IMR-90 (cell line): ENCODE measurements around the gene COA4. TPM values are rescaled to one million over a fixed set of nuclear protein-coding genes. Genes with fewer than 3 reads are reported as not detected.

Source experiments
- ATAC-seq: fragments of 200-7000 bp; cut with Tn5 transposase; 2 replicates; pipeline ENCODE4 v1.9.1; 2020; ENCODE audit warnings: low read depth, mild to moderate bottlenecking, moderate library complexity
- BruUV-seq: library from RNA; stranded (reverse); fragments of 400-500 nt; replicated peaks from 2 replicates; lab custom pipeline; 2021; lab: Mats Ljungman, UMichigan
- CTCF ChIA-PET: fragments of 300-600 bp; formaldehyde crosslinking; extraction: SDS; loops from one replicate; lab custom pipeline; 2021; ENCODE audit warnings: antibody characterized with exemption; lab: Yijun Ruan, JAX
- POLR2A ChIA-PET: fragments of 300-600 bp; sonication (Branson Sonifier 250); formaldehyde crosslinking; loops from one replicate; lab custom pipeline; 2022; ENCODE audit warnings: antibody characterized with exemption; ENCODE audit not compliant: unreplicated experiment; lab: Charles Lee
- DNase-seq: peaks from one replicate; pipeline ENCODE4 v3.0.0; 2013
- H2AFZ ChIP-seq: replicated peaks from 2 replicates; pipeline ENCODE3; 2013; ENCODE audit warnings: low read length, mild to moderate bottlenecking; ENCODE audit not compliant: poor library complexity
- H2AK5ac ChIP-seq: 2 replicates; pipeline ENCODE4 v1.6.1; 2013; ENCODE audit warnings: low read depth, low read length, inconsistent platforms
- H2AK9ac ChIP-seq: replicated peaks from 2 replicates; pipeline ENCODE3; 2013; ENCODE audit warnings: mild to moderate bottlenecking, low read depth, low read length, moderate library complexity; ENCODE audit not compliant: poor library complexity
- H2BK120ac ChIP-seq: 2 replicates; pipeline ENCODE4 v1.6.1; 2013; ENCODE audit warnings: low read depth, low read length, inconsistent platforms
- H2BK15ac ChIP-seq: 3 replicates; pipeline ENCODE4 v1.6.1; 2013; ENCODE audit warnings: low read depth, low read length, inconsistent platforms
- H2BK20ac ChIP-seq: 2 replicates; pipeline ENCODE4 v1.6.1; 2013; ENCODE audit warnings: low read depth, mild to moderate bottlenecking, inconsistent platforms, low read length, moderate library complexity
- H2BK5ac ChIP-seq: 2 replicates; pipeline ENCODE4 v1.6.1; 2013; ENCODE audit warnings: mild to moderate bottlenecking, low read depth, low read length, inconsistent platforms; ENCODE audit not compliant: poor library complexity, severe bottlenecking
- H3K14ac ChIP-seq: replicated peaks from 2 replicates; pipeline ENCODE4 v1.6.1; 2013; ENCODE audit warnings: low read depth, low read length, inconsistent platforms
- H3K18ac ChIP-seq: 2 replicates; pipeline ENCODE4 v1.6.1; 2013; ENCODE audit warnings: low read depth, low read length, control low read depth
- H3K23ac ChIP-seq: 2 replicates; pipeline ENCODE4 v1.6.1; 2013; ENCODE audit warnings: low read depth, low read length, inconsistent platforms
- H3K27ac ChIP-seq: 2 replicates; pipeline ENCODE4 v1.5.1; 2013; ENCODE audit warnings: mild to moderate bottlenecking, control low read depth, low read length; ENCODE audit not compliant: insufficient read depth
- H3K27me3 ChIP-seq: 2 replicates; pipeline ENCODE4 v1.6.1; 2013; ENCODE audit warnings: low read length; ENCODE audit not compliant: control insufficient read depth, insufficient read depth
- H3K36me3 ChIP-seq: 2 replicates; pipeline ENCODE4 v1.6.1; 2013; ENCODE audit warnings: low read length, mixed read lengths; ENCODE audit not compliant: control insufficient read depth, insufficient read depth
- H3K4ac ChIP-seq: 2 replicates; pipeline ENCODE4 v1.6.1; 2013; ENCODE audit warnings: low read depth, low read length, inconsistent platforms
- H3K4me1 ChIP-seq: 2 replicates; pipeline ENCODE4 v1.6.1; 2013; ENCODE audit warnings: low read length, mixed read lengths; ENCODE audit not compliant: control insufficient read depth, insufficient read depth
- H3K4me2 ChIP-seq: 2 replicates; pipeline ENCODE4 v1.6.1; 2013; ENCODE audit warnings: low read depth, mild to moderate bottlenecking, control low read depth, low read length, moderate library complexity
- H3K4me3 ChIP-seq: 2 replicates; pipeline ENCODE4 v1.5.1; 2013; ENCODE audit warnings: low read depth, mild to moderate bottlenecking, control low read depth, low read length, moderate library complexity; ENCODE audit not compliant: insufficient read depth
- H3K56ac ChIP-seq: 2 replicates; pipeline ENCODE4 v1.6.1; 2013; ENCODE audit warnings: low read length, inconsistent platforms; ENCODE audit not compliant: insufficient read depth; ENCODE audit errors: extremely low read depth
- H3K79me1 ChIP-seq, 2 experiments: 2 replicates each; pipeline ENCODE4 v1.6.1; 2013; ENCODE audit warnings: low read length in 2 of 2, inconsistent platforms in 1 of 2, low read depth in 1 of 2
- H3K9ac ChIP-seq: 2 replicates; pipeline ENCODE4 v1.6.1; 2013; ENCODE audit warnings: low read depth, low read length, control low read depth
- H3K9me1 ChIP-seq: 2 replicates; pipeline ENCODE4 v1.6.1; 2013; ENCODE audit warnings: low read length, inconsistent platforms; ENCODE audit not compliant: insufficient read depth
- H3K9me3 ChIP-seq: 2 replicates; pipeline ENCODE4 v1.6.1; 2013; ENCODE audit warnings: low read length; ENCODE audit not compliant: control insufficient read depth, insufficient read depth
- H4K20me1 ChIP-seq: 2 replicates; pipeline ENCODE4 v1.6.1; 2013; ENCODE audit warnings: low read length, inconsistent platforms; ENCODE audit not compliant: insufficient read depth
- H4K5ac ChIP-seq: 2 replicates; pipeline ENCODE4 v1.6.1; 2013; ENCODE audit warnings: mild to moderate bottlenecking, low read depth, low read length, control low read depth
- H4K8ac ChIP-seq, 2 experiments: 2 replicates each; pipeline ENCODE4 v1.6.1; 2013; ENCODE audit warnings: low read depth in 2 of 2, low read length in 2 of 2, control low read depth in 1 of 2, inconsistent platforms in 1 of 2
- H4K91ac ChIP-seq: 2 replicates; pipeline ENCODE4 v1.6.1; 2013; ENCODE audit warnings: low read depth, low read length, inconsistent platforms; ENCODE audit not compliant: insufficient read depth
- BHLHE40 ChIP-seq: fragments of 150-350 bp; IDR thresholded peaks from 2 replicates; pipeline ENCODE4 v1.6.1; 2016; ENCODE audit warnings: mild to moderate bottlenecking, low read depth, low read length
- CEBPB ChIP-seq: IDR thresholded peaks from 2 replicates; pipeline ENCODE4 v1.6.1; 2012; ENCODE audit warnings: low read depth, low read length, improper control_type of control experiment
- CHD1 ChIP-seq: IDR thresholded peaks from 2 replicates; pipeline ENCODE4 v1.6.1; 2012; ENCODE audit warnings: low read depth, low read length, improper control_type of control experiment
- FOS ChIP-seq: fragments of 150-350 bp; IDR thresholded peaks from 2 replicates; pipeline ENCODE4 v1.6.1; 2016; ENCODE audit warnings: low read depth, low read length
- MAFK ChIP-seq: IDR thresholded peaks from 2 replicates; pipeline ENCODE4 v1.6.1; 2012; ENCODE audit warnings: low read depth, low read length, improper control_type of control experiment
- MAZ ChIP-seq: IDR thresholded peaks from 2 replicates; pipeline ENCODE4 v1.6.1; 2012; ENCODE audit warnings: low read depth, mild to moderate bottlenecking, low read length, improper control_type of control experiment, moderate library complexity, borderline replicate concordance
- MXI1 ChIP-seq: IDR thresholded peaks from 2 replicates; pipeline ENCODE4 v1.6.1; 2012; ENCODE audit warnings: low read depth, mild to moderate bottlenecking, low read length, moderate library complexity, borderline replicate concordance
- NFE2L2 ChIP-seq: fragments of 150-350 bp; IDR thresholded peaks from 2 replicates; pipeline ENCODE4 v1.6.1; 2016; ENCODE audit warnings: low read depth, mild to moderate bottlenecking, low read length
- POLR2A ChIP-seq: IDR thresholded peaks from 2 replicates; pipeline ENCODE4 v1.6.1; 2012; ENCODE audit warnings: mild to moderate bottlenecking, low read depth, low read length
- RAD21 ChIP-seq: IDR thresholded peaks from 2 replicates; pipeline ENCODE4 v1.6.1; 2012; ENCODE audit warnings: low read length, improper control_type of control experiment
- RCOR1 ChIP-seq: IDR thresholded peaks from 2 replicates; pipeline ENCODE4 v1.6.1; 2012; ENCODE audit warnings: mild to moderate bottlenecking, low read length, improper control_type of control experiment; ENCODE audit not compliant: insufficient replicate concordance
- RFX5 ChIP-seq: IDR thresholded peaks from 2 replicates; pipeline ENCODE4 v1.8.0; 2012; ENCODE audit warnings: low read depth, mild to moderate bottlenecking, low read length, moderate library complexity
- SMC3 ChIP-seq: fragments of 150-350 bp; IDR thresholded peaks from 2 replicates; pipeline ENCODE4 v1.6.1; 2016; ENCODE audit warnings: low read depth, mild to moderate bottlenecking, antibody characterized with exemption, low read length, moderate library complexity
- WGBS, 2 experiments: methylation state at CpG; one replicate each; pipeline versions ENCODE4 v1.1.5 to v1.1.7; 2013; ENCODE audit warnings: missing lambda C conversion rate in 2 of 2; ENCODE audit not compliant: insufficient read length in 1 of 2; ENCODE audit errors: extremely low coverage in 2 of 2; 5-methylcytosine and 5-hydroxymethylcytosine counted together
- dilution Hi-C: fragments of 300-500 bp; cut with HindIII; formaldehyde crosslinking; loops from one replicate; pipeline ENCODE4 v1.14.3; 2018; ENCODE audit warnings: low sequenced_read_pairs; ENCODE audit not compliant: unreplicated experiment
- in situ Hi-C: fragments of 300-500 bp; cut with MboI; formaldehyde crosslinking; loops from 3 replicates; pipeline ENCODE4 v1.14.3; 2019; ENCODE audit warnings: low sequenced_read_pairs, inconsistent platforms, mixed read lengths
- intact Hi-C: fragments of 100-400 bp; cut with micrococcal nuclease; formaldehyde crosslinking; loops from 2 replicates; pipeline ENCODE4 v1.10.0; 2022
- polyA plus RNA-seq, 3 experiments: library from polyadenylated mRNA; depleted of rRNA; stranded (reverse); fragments of >200 nt; gene quantifications; 2 replicates each; pipeline ENCODE4 v1.2.3, GENCODE V29; 2012; ENCODE audit warnings: low replicate concordance in 1 of 3
- total RNA-seq: library from RNA; depleted of rRNA; stranded (reverse); fragments of >200 nt; gene quantifications from 2 replicates; pipeline ENCODE4 v1.2.3, GENCODE V29; 2012
- TF ChIP-seq, protein P1 (sequence below): fragments of 150-350 bp; IDR thresholded peaks from 2 replicates; pipeline ENCODE4 v1.6.1; 2016; ENCODE audit warnings: low read depth, mild to moderate bottlenecking, low read length, moderate library complexity, borderline replicate concordance
- TF ChIP-seq, protein P2 (sequence below): conservative IDR thresholded peaks from 2 replicates; pipeline ENCODE4 v1.5.1; 2012; ENCODE audit warnings: mild to moderate bottlenecking, low read depth, low read length, improper control_type of control experiment
- TF ChIP-seq, protein P3 (sequence below): fragments of 150-350 bp; IDR thresholded peaks from 2 replicates; pipeline ENCODE4 v1.6.1; 2017; ENCODE audit warnings: mild to moderate bottlenecking, antibody characterized with exemption, low read length, low read depth

The COA4 gene
- total and polyA plus RNA-seq, 2 of the 4 experiments (the other 2 are of a cell fraction), result 78.0 to 97.4 TPM

DNA sequence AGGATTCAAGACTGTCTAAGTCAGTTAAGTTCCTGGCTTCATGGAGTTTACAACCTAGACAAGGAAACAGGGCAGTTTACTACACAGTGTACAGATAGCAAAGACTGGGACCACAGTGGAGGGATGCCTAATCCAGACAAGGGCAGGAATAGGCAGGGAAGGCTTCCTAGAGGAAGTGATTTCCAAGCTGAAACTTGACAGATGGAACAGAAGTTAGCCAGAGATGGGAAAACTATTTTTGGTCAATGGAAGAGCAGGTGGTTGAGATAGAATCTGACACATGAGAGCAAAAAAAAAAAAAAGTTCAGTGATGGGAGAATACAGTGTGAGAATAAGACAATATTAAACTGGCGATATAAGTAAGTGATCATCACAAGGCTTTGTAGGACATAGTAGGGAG lies 1.3 kb downstream of the COA4 start:
- Histone ChIP-seq H3K18ac (no peak overlapping the region), H3K9ac (peak overlapping the region; percentile 99; the same call in 1 of the 2 replicates), H3K27me3 (no peaks in the 10 kb centered on the region), H2BK20ac (no peak overlapping the region), H3K27ac (no peak overlapping the region), H3K4me1 (peaks cover 5% of the 10 kb centered on the region), H2AK5ac (no peak overlapping the region), H2BK15ac (no peak overlapping the region), H3K56ac (no peak overlapping the region), H4K8ac (no peak overlapping the region), H3K14ac (peak overlapping the region; percentile 20; the same call in 1 of the 2 replicates), H2BK120ac (no peak overlapping the region), H3K9me3 (no peaks in the 10 kb centered on the region), H3K36me3 (peaks cover 13% of the 10 kb centered on the region), H4K91ac (no peak overlapping the region), H4K5ac (no peak overlapping the region), H2AK9ac (no peak overlapping the region), H3K79me1 (peaks cover 33 to 55% of the 10 kb centered on the region in 2 experiments), H2BK5ac (no peak overlapping the region), H2AFZ (no peak overlapping the region), H4K20me1 (no peaks in the 10 kb centered on the region), H3K9me1 (peaks cover 3% of the 10 kb centered on the region; the same call in 1 of the 2 replicates), H3K23ac (peak overlapping the region; percentile 41; the same call in 1 of the 2 replicates), H3K4me3 (no peak overlapping the region), H3K4me2 (peak overlapping the region; percentile 97), H3K4ac (no peak overlapping the region)
- no peak for DNase-seq
- no TSS peak for BruUV-seq
- WGBS, 2 experiments, result 100% methylated on average over 1 of the region's 1 CpG; no CpG with 5 or more reads in 1 of the 2 experiments
- ChIA-PET POLR2A (no interaction called here), CTCF (no interaction called here)
- intact Hi-C loops, result loop anchor here (5.0 kb wide), 1 partner anchor 88 kb away; the partner anchor contains the start of gene MRPL48
- in situ Hi-C loops, result no loop called here
- dilution Hi-C loops, result no loop called here
- TF ChIP-seq, protein P1, sequence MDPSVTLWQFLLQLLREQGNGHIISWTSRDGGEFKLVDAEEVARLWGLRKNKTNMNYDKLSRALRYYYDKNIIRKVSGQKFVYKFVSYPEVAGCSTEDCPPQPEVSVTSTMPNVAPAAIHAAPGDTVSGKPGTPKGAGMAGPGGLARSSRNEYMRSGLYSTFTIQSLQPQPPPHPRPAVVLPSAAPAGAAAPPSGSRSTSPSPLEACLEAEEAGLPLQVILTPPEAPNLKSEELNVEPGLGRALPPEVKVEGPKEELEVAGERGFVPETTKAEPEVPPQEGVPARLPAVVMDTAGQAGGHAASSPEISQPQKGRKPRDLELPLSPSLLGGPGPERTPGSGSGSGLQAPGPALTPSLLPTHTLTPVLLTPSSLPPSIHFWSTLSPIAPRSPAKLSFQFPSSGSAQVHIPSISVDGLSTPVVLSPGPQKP, result no peak
- no peak for TF ChIP-seq MXI1
- TF ChIP-seq, protein P2, sequence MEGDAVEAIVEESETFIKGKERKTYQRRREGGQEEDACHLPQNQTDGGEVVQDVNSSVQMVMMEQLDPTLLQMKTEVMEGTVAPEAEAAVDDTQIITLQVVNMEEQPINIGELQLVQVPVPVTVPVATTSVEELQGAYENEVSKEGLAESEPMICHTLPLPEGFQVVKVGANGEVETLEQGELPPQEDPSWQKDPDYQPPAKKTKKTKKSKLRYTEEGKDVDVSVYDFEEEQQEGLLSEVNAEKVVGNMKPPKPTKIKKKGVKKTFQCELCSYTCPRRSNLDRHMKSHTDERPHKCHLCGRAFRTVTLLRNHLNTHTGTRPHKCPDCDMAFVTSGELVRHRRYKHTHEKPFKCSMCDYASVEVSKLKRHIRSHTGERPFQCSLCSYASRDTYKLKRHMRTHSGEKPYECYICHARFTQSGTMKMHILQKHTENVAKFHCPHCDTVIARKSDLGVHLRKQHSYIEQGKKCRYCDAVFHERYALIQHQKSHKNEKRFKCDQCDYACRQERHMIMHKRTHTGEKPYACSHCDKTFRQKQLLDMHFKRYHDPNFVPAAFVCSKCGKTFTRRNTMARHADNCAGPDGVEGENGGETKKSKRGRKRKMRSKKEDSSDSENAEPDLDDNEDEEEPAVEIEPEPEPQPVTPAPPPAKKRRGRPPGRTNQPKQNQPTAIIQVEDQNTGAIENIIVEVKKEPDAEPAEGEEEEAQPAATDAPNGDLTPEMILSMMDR, result no peak
- no peak for TF ChIP-seq RCOR1
- TF ChIP-seq RFX5, result no peak
- no peak for TF ChIP-seq RAD21
- no peak for TF ChIP-seq MAFK
- no peak for TF ChIP-seq MAZ
- TF ChIP-seq NFE2L2, result no peak
- no peak for TF ChIP-seq CHD1
- no peak for TF ChIP-seq CEBPB
- no peak for TF ChIP-seq FOS
- TF ChIP-seq, protein P3, sequence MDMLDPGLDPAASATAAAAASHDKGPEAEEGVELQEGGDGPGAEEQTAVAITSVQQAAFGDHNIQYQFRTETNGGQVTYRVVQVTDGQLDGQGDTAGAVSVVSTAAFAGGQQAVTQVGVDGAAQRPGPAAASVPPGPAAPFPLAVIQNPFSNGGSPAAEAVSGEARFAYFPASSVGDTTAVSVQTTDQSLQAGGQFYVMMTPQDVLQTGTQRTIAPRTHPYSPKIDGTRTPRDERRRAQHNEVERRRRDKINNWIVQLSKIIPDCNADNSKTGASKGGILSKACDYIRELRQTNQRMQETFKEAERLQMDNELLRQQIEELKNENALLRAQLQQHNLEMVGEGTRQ, result no peak
- TF ChIP-seq POLR2A, result no peak
- no peak for TF ChIP-seq BHLHE40
- no peak for TF ChIP-seq SMC3
- ATAC-seq, result no peak
